Heart left ventricle (tissue), 16 donors: ENCODE data around the gene DCHS2. TPM values are rescaled to one million over a fixed set of nuclear protein-coding genes. Genes with fewer than 3 reads are reported as not detected.

Source experiments
- ATAC-seq, 4 donors: fragments of 200-7000 bp; cut with Tn5 transposase; one replicate each; pipeline ENCODE4 v1.9.1; 2020 to 2022; ENCODE audit warnings: moderate library complexity in 4 of 4, mild to moderate bottlenecking in 3 of 4, moderate number of reproducible peaks in 1 of 4
- DNase-seq, 5 donors: peaks; one replicate each; pipeline ENCODE4 v3.0.0-alpha.2; 2020
- H3K27ac ChIP-seq, 12 donors: fragments of 200-600 bp; sonication (generic) in 4 of 12; one replicate each; pipeline versions ENCODE4 v1.5.0 to v1.8.0; 2016 to 2022; ENCODE audit warnings: mild to moderate bottlenecking in 2 of 12
- H3K27me3 ChIP-seq, 9 donors: fragments of 200-600 bp; sonication (generic) in 2 of 9; one replicate each; pipeline versions ENCODE4 v1.5.1 to v1.8.0; 2016 to 2022; ENCODE audit warnings: mild to moderate bottlenecking in 3 of 9
- H3K36me3 ChIP-seq, 9 donors: fragments of 200-600 bp; sonication (generic) in 2 of 9; one replicate each; pipeline versions ENCODE4 v1.5.0 to v1.8.0; 2018 to 2022; ENCODE audit warnings: mild to moderate bottlenecking in 2 of 9
- H3K4me1 ChIP-seq, 12 donors: fragments of 200-600 bp; sonication (generic) in 4 of 12; one replicate each; pipeline versions ENCODE4 v1.5.0 to v1.8.0; 2016 to 2022; ENCODE audit warnings: mild to moderate bottlenecking in 3 of 12
- H3K4me3 ChIP-seq, 12 donors: fragments of 200-600 bp; sonication (generic) in 4 of 12; one replicate each; pipeline versions ENCODE4 v1.5.0 to v1.8.0; 2017 to 2022; ENCODE audit warnings: mild to moderate bottlenecking in 9 of 12, moderate library complexity in 4 of 12
- H3K9me3 ChIP-seq, 12 donors: fragments of 200-600 bp; sonication (generic) in 4 of 12; one replicate each; pipeline versions ENCODE4 v1.5.0 to v1.8.0; 2016 to 2022; ENCODE audit warnings: mild to moderate bottlenecking in 1 of 12
- POLR2A ChIP-seq, 2 donors: fragments of 450-650 bp; IDR thresholded peaks; one replicate each; pipeline ENCODE4 v1.6.1; 2017; ENCODE audit warnings: antibody characterized with exemption in 2 of 2, mild to moderate bottlenecking in 2 of 2, moderate library complexity in 2 of 2
- WGBS, 4 donors: extraction: QIAGEN DNeasy Blood & Tissue Kit in 2 of 4; methylation state at CpG; one replicate each; pipeline versions ENCODE4 v1.1.5 to v1.1.7; 2013 to 2018; 5-methylcytosine and 5-hydroxymethylcytosine counted together
- intact Hi-C, 10 donors: fragments of 100-400 bp; cut with DNase I; formaldehyde crosslinking; loops; one replicate each; pipeline versions ENCODE4 v1.11.1 to v1.14.2; 2022
- polyA plus RNA-seq, 2 donors: library from polyadenylated mRNA; stranded (reverse); fragments of 200-250 nt; gene quantifications; one replicate each; pipeline ENCODE4 v1.2.3, GENCODE V29; 2013
- total RNA-seq, 9 donors: library from RNA; depleted of rRNA in 2 of 9; stranded (reverse); fragments of >200 nt in 2 of 9; fragmentation: NEBNext Ultra II Directional in 3 of 9; extraction: Animal tissue kit (Norgen Biotek cat#: 25700) in 3 of 9; gene quantifications; one replicate each; pipeline versions ENCODE4 v1.1.0 to v1.2.4, GENCODE V29; 2016 to 2023
- TF ChIP-seq, protein P1 (sequence below), 12 donors: fragments of 200-600 bp; sonication (generic) in 4 of 12; IDR thresholded peaks; one replicate each; pipeline versions ENCODE4 v1.5.0 to v1.8.0; 2018 to 2022; ENCODE audit warnings: antibody characterized with exemption in 12 of 12, mild to moderate bottlenecking in 5 of 12
- donor health status: ischemic (EF 13 %, LVEDD 7.1; RV severe dilation, severe dysfunction).
- donor health status: healthy with polysubstance abuse.
- donor health status: DM: no; HTN: yes; CAD: no.
- donor health status: DM: no; HTN: no; CAD: no.
- donor health status: ischemic (EF 25% LVEDD 6.9; RV normal size, moderate dysfunction).
- donor health status: ischemic (EF 25% LVEDD 5.7; RV mildly dilated, moderate dysfunction).
- donor health status: healthy.
- donor health status: DM: yes; HTN: yes; CAD: no.
- donor health status: ischemic (EF 35%, LVEDD 5.7; RV mildly dilated, moderate dysfunction).
- donor health status: nonischemic (EF 11% LVEDD 7.7; RV severe dilation, severe dysfunction).
- donor health status: DM: yes; HTN: yes; CAD: no.
- donor health status: PGD.
- donor health status: ischemic (EF 29% LVEDD 5.4; RV normal size, mild dysfunction).
- donor health status: nonischemic (EF 23%, LVEDD 6.1; RV moderate dilation, normal function).

Gene DCHS2
- total and polyA plus RNA-seq, 11 donors: under 0.01 to 0.49 (median 0.15) TPM; not detected in 5

DNA sequence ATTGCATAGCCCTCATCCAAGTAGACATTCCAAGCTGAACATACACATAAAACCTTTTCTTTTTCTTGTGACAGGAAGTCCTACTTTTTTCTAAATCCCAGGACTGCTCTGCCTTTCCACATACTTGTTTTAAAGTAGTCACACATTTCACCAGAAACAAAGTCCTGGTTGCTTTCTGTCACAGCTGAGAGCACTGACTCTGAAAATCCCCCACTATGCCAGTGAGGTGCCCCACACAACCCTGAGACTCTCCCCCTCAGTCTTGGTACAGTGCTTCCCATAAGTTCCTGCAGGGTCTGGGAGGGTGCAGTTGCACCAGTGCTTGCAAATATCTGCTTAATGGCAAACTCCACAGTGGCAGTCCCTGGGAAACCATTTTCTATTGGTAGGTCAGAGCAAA is 84.2 kb downstream of the DCHS2 start:
- H3K9me3 ChIP-seq: peaks cover 0 to 9% (median 0%) of the 10 kb centered on the region in 12 donors
- H3K36me3 ChIP-seq: no peaks in the 10 kb centered on the region
- intact Hi-C loops: no loop called here
- H3K27ac ChIP-seq: no peak overlapping the region
- peaks cover 0 to 15% (median 0%) of the 10 kb centered on the region in 9 donors for H3K27me3 ChIP-seq
- TF ChIP-seq, protein P1, sequence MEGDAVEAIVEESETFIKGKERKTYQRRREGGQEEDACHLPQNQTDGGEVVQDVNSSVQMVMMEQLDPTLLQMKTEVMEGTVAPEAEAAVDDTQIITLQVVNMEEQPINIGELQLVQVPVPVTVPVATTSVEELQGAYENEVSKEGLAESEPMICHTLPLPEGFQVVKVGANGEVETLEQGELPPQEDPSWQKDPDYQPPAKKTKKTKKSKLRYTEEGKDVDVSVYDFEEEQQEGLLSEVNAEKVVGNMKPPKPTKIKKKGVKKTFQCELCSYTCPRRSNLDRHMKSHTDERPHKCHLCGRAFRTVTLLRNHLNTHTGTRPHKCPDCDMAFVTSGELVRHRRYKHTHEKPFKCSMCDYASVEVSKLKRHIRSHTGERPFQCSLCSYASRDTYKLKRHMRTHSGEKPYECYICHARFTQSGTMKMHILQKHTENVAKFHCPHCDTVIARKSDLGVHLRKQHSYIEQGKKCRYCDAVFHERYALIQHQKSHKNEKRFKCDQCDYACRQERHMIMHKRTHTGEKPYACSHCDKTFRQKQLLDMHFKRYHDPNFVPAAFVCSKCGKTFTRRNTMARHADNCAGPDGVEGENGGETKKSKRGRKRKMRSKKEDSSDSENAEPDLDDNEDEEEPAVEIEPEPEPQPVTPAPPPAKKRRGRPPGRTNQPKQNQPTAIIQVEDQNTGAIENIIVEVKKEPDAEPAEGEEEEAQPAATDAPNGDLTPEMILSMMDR (IDR thresholded peaks at IDR 0.05): no peak
- no peak for TF ChIP-seq POLR2A (IDR thresholded peaks at IDR 0.05)
- no peaks in the 10 kb centered on the region for H3K4me1 ChIP-seq
- ATAC-seq (no peak), DNase-seq (no peak)
- no peak overlapping the region for H3K4me3 ChIP-seq

DNA sequence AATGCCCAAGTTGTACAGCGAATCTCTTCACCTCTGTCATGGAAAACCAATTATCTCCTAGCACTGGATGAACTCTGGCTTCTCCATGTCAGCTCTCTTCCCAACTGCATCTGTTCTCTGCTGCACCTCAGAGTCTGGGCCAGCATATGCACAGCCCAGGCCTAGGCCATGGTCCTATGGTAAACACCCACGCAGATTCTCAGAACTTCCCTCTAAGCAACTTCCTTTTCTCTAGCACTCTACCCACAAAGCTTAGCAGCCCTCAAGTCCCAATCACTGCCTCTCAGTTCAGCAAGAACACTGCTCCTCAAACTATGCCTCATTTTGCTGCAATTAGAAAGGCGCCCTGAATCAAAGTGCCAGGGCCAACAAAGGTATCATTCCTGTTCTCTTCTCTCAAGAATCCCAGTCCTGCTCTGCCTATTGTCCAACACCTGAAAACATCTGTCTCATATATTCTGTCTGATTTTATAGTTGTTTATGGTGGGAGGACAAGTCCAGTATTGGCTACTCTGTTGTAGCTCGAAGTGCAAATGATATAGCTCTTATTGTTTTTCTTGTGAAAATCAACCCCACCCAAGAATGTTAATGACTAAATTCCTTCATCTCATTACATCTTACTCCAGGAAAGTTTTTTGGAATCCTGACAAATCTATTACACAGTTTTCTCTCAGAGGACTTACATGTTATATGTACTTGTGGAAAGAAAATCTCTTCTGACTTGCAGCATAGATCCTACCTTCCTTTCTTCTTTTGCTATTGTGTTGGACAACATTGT is 85.4 kb downstream of the DCHS2 start:
- intact Hi-C loops: no loop called here
- no peak for DNase-seq

DNA sequence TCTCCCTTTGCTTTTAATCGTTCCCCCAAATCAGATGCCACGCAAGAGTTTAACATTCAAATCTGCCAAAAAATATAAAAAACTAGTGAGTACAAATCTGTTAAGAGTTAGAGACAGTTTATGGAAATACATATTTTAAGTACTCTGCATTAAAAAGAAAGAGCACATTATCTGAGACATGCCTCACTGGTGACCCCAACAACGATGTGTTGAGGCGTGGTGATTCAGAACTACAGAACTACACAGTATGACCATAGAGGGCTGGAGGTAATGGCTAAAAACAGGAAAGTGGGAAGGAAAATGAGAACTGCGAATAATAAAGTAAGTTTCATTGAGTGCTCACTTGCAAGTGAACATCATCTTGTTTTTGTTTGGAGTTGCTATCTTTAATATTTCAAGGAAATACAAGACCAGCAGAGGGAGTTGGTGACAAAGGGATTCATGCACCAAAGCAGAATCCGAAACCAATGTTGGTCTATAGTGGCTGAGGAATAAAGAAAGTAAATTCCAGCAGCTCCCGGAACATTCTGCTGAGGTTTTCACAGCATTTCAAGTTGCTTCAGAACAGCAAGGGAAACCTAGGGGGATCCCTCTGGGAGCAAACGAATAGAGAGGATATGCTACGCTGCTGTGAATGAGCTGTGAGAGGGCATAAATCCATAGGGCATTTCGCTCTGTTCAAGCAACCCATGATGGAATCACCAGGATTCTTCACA is 92.2 kb downstream of the DCHS2 start:
- Histone ChIP-seq H3K4me1 (no peaks in the 10 kb centered on the region), H3K27me3 (peaks cover 0 to 4% (median 0%) of the 10 kb centered on the region in 9 donors), H3K9me3 (peaks cover 0 to 9% (median 0%) of the 10 kb centered on the region in 12 donors), H3K36me3 (no peaks in the 10 kb centered on the region), H3K27ac (peak overlapping the region in 1 of 12 donors; percentile 41), H3K4me3 (peak overlapping the region in 4 of 12 donors; percentile 26 to 39 (median 30))
- 67 to 74% (median 70%) methylated on average over 10 of the region's 10 CpGs for WGBS, 4 donors
- intact Hi-C loops: loop anchor here in 6 of 10 donors (5.0 to 10.0 kb wide), 2 partner anchors 105 to 108 kb away; no protein-coding TSS in a partner anchor
- DNase-seq (no peak), ATAC-seq (peak in 1 of 4 donors; percentile 52)
- TF ChIP-seq POLR2A (IDR thresholded peaks at IDR 0.05): no peak
- TF ChIP-seq, protein P1 (IDR thresholded peaks at IDR 0.05): peak in 8 of 12 donors; percentile 11 to 47 (median 39)

More for the DNA sequence above, 85.4 kb downstream of the DCHS2 start:
- WGBS, 4 donors: 73 to 78% (median 75%) methylated on average over 4 of the region's 4 CpGs
- Histone ChIP-seq H3K4me1 (no peaks in the 10 kb centered on the region), H3K4me3 (no peak overlapping the region), H3K9me3 (peaks cover 0 to 9% (median 0%) of the 10 kb centered on the region in 12 donors), H3K27me3 (peaks cover 0 to 15% (median 0%) of the 10 kb centered on the region in 9 donors), H3K27ac (no peak overlapping the region), H3K36me3 (no peaks in the 10 kb centered on the region)
- TF ChIP-seq POLR2A (IDR thresholded peaks at IDR 0.05): no peak
- TF ChIP-seq, protein P1 (IDR thresholded peaks at IDR 0.05): no peak
- no peak for ATAC-seq

DNA sequence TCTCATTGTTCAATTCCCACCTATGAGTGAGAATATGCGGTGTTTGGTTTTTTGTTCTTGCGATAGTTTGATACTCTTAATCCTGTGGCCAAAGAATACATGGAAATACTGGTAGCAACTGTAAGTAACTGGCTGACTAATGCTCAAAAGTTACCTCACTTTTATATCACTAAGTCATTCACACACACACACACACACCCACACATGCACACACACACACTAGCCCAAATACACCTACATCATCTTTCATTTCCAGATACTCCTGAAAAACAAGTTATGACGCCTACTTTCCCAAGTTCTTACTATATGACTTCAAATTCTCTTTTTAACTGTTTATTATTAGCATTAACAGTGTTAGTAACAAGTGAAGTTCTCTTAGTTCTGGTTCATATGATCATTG is 101.3 kb downstream of the DCHS2 start:
- no peak overlapping the region for H3K4me3 ChIP-seq
- intact Hi-C loops: loop anchor here in 3 of 10 donors (10.0 kb wide), 1 partner anchor 114 kb away; no protein-coding TSS in a partner anchor
- H3K27me3 ChIP-seq: peaks cover 0 to 6% (median 0%) of the 10 kb centered on the region in 9 donors
- WGBS, 4 donors: 71 to 84% (median 82%) methylated on average over 3 of the region's 3 CpGs
- ATAC-seq (no peak), DNase-seq (no peak)
- H3K9me3 ChIP-seq: no peaks in the 10 kb centered on the region
- TF ChIP-seq, protein P1 (IDR thresholded peaks at IDR 0.05): no peak
- TF ChIP-seq POLR2A (IDR thresholded peaks at IDR 0.05): no peak
- no peaks in the 10 kb centered on the region for H3K36me3 ChIP-seq
- no peak overlapping the region for H3K27ac ChIP-seq
- H3K4me1 ChIP-seq: no peaks in the 10 kb centered on the region
